ENCODE measurements around the gene LCN2.
"Not testable (repeated sequence)": the region's sequence is repeated elsewhere in the genome, so short reads cannot be mapped to it uniquely, and the experiment has no call there.

The LCN2 gene

GRCh38 chr9:128149001-128149701 is at the start of gene LCN2:
TSS of gene LCN2 (plus strand) at chr9:128149453. CDS start at chr9:128149526, 73 bp downstream.
- no peak for DNase-seq (ENCODE audit: low read depth, low spot score)

GRCh38 chr9:128099932-128100491 is 49.2 kb upstream of the LCN2 start:
- no peak for DNase-seq (ENCODE audit: low read depth, low spot score)

DNA sequence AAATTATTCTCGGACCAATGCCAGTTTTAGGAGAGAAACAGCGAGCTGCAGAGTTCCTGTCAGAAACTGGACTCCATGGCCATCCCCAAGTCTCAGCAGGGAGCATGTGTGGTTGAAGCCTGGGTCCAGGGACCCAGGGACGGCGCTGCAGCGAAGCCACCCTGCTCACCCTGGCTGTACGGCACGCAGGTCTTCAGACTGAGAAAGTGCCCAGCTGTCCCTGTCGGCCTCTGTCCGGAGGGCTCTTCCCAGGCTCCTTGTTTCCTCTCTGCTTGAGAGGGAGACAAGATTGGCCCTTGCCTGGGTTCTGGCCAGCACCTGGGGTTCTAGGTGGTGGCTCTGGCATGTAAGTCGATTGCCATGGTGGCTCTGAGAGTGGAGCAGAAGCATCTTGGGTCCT is 48.7 kb upstream of the LCN2 start:
- no peak for DNase-seq (ENCODE audit: low read depth, low spot score)

- no peak for DNase-seq (ENCODE audit: low read depth, low spot score)
These were observed 48.0 kb upstream of the LCN2 start for GRCh38 chr9:128101231-128101661.

DNA sequence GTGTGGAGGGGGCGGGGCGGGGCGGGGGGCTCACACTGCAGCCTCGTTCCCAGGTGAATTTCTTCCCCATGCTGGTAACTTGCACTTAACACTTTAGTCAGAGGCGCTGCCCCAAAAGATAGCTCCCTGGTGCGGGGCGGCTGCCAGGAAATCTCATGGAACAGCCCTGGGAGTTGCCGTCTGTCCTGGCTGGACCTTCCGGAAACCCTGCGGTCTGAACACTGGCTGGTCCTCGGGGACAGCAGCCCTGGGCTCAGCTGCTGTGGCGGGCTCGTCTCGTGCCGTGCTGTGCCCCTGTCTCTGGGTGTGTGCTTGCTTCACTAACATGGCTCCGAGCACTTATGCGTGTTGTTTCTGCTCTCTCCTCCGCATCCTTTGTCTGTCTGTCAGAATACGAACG is 47.6 kb upstream of the LCN2 start:
- no peak for DNase-seq (ENCODE audit: low read depth, low spot score)

- no peak for DNase-seq (ENCODE audit: low read depth, low spot score)
These were observed 47.1 kb upstream of the LCN2 start for GRCh38 chr9:128102196-128102595.

DNA sequence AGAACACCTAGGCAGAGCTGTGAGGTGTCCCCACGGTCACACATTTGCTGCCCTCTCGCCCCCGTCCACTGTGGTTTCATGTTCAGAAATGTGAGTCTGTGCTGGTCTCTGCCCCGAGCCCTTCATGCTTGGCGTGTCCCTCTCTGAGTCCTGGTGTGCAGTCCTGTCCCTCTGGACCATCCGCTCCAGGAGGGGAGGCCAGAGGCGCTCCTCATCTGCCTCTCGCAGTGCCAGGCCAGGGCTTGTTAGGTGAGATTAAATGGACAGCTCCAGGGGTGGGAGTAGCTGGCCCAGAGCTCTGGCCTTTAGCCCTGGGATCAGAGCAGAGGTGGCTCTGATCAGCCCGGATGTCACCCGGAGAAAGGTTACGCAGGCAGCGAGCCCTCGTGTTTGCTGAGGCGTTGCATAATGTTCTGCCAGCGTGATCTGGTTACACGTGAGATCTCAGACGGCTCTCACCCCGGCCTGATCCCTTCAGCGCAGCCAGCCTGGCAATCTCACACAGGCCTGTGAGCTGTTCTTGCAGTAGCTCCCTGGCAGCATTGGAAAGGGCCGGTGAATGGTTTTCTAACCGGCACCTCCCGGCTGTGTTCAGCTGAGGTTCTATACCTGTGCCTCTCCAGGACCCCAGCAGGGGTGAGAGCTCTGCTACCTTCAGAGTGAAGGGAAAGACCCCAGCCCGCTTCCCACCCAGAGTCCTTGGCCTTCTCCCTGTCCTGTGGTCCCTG is 46.2 kb upstream of the LCN2 start:
- DNase-seq (ENCODE audit: low read depth, low spot score): no peak

- no peak for DNase-seq (ENCODE audit: low read depth, low spot score)
These were observed 45.7 kb upstream of the LCN2 start for GRCh38 chr9:128103589-128103962.

DNA sequence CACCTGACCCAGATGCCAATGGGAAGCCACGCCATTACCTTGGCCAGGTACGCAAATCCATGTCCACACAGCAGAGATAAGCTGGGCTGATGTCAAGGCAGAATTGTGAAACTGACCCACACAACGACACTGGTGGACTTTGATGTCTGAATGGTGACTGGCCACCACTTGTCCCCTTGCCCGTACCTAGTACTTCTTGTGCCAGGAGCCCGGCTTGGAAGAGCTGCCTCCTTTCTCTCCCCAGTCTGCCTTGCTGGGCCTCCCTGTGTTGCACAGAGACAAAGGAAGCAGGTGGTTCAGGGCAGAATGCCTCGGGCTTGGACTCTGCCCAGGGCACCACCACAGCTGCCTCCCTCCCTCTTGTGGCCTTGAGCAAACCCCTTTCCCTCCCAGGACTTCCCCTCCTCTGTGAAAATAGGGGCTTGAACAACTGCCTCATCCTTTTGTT is 45.1 kb upstream of the LCN2 start:
- DNase-seq (ENCODE audit: low read depth, low spot score): no peak

DNA sequence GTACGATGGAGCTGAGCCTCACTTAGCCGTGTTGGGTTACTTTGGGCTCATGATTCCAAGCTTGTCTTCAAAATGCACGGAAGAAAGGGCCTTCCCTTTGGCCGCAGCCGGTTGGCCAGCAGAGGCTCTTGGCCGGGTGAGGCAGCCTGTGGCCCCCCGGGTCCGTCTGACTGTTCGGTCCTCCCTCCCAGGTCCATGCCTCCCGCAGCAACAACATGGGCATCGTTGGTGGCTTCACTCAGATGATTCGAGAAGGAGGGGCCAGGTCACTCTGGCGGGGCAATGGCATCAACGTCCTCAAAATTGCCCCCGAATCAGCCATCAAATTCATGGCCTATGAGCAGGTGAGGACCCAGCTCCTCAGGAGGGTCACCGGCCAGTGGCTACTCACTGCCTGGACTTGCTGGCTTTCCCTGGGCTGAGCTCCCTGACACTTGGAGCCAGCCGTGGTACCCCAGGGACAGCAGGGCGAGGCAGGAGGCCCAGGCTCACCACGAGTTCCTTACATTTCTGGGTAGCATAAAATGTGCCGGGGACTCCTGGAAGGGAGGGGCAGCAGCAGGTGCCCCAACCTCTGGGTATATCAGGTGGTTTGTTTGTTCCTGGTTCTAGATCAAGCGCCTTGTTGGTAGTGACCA is 43.6 kb upstream of the LCN2 start:
- DNase-seq (ENCODE audit: low read depth, low spot score): no peak

DNA sequence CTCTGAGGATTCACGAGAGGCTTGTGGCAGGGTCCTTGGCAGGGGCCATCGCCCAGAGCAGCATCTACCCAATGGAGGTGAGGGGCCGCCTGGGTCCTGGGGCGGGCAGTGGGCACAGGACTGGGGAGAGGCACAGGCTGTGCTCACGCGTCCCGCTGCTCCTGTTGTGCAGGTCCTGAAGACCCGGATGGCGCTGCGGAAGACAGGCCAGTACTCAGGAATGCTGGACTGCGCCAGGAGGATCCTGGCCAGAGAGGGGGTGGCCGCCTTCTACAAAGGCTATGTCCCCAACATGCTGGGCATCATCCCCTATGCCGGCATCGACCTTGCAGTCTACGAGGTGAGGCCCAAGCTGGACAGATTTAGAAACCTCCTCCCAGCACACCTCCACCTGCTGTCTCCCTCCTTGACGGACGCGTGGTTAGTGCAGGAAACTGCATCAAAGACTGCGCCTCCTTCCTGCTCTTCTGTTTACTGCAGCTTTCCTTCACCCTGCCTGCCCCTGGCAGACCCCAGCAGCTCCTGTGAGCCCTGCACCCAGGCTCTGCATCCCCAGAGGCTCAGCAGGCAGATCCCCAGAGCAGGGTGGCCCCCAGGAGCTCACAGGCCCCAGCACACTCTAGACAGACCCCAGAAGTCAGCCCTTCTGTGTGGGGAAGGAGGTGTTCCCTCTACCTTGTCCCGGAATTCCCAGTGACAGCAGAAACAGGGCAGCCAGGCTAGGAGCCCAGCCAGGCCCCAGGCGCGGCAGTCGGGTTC is 42.9 kb upstream of the LCN2 start:
- DNase-seq (ENCODE audit: low read depth, low spot score): no peak

DNA sequence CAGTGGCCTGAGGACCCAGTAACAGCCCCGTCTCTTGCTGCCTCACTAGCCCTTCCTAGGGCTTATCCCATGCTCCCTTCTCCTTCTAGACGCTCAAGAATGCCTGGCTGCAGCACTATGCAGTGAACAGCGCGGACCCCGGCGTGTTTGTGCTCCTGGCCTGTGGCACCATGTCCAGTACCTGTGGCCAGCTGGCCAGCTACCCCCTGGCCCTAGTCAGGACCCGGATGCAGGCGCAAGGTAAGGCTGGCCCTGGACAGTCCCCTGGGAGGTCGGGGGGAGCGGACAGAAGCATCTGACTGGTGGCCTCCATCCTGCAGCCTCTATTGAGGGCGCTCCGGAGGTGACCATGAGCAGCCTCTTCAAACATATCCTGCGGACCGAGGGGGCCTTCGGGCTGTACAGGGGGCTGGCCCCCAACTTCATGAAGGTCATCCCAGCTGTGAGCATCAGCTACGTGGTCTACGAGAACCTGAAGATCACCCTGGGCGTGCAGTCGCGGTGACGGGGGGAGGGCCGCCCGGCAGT is 42.2 kb upstream of the LCN2 start:
- no peak for DNase-seq (ENCODE audit: low read depth, low spot score)

DNA sequence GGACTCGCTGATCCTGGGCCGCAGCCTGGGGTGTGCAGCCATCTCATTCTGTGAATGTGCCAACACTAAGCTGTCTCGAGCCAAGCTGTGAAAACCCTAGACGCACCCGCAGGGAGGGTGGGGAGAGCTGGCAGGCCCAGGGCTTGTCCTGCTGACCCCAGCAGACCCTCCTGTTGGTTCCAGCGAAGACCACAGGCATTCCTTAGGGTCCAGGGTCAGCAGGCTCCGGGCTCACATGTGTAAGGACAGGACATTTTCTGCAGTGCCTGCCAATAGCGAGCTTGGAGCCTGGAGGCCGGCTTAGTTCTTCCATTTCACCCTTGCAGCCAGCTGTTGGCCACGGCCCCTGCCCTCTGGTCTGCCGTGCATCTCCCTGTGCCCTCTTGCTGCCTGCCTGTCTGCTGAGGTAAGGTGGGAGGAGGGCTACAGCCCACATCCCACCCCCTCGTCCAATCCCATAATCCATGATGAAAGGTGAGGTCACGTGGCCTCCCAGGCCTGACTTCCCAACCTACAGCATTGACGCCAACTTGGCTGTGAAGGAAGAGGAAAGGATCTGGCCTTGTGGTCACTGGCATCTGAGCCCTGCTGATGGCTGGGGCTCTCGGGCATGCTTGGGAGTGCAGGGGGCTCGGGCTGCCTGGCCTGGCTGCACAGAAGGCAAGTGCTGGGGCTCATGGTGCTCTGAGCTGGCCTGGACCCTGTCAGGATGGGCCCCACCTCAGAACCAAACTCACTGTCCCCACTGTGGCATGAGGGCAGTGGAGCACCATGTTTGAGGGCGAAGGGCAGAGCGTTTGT is 41.6 kb upstream of the LCN2 start:
- DNase-seq (ENCODE audit: low read depth, low spot score): no peak

GRCh38 chr9:128108269-128109049 is 40.8 kb upstream of the LCN2 start:
- DNase-seq (ENCODE audit: low read depth, low spot score): no peak

DNA sequence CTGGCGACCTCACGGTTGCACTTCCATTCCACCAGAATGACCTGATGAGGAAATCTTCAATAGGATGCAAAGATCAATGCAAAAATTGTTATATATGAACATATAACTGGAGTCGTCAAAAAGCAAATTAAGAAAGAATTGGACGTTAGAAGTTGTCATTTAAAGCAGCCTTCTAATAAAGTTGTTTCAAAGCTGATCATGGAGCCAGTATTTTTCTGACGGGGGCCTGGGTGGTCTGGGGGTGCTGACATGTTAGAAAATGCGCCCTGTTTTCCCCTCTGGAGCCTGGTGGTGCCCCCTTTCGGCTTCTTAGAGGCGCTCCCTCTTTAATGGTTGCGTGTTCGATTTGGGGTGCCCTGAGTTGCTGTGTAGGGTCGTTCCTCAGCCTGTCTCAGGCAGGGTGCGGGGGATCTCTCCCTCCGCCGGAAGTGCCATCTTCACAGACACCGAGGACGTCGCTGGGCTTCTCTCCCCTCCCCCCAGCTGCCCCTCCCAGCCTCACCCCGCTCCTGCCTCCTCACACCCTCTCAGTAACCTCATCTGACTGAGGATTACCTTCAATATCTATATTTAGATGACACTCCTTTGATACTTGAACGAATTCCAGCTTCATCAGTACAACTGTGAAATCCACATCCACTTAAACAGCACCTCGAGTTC is 40.1 kb upstream of the LCN2 start:
- no peak for DNase-seq (ENCODE audit: low read depth, low spot score)

DNA sequence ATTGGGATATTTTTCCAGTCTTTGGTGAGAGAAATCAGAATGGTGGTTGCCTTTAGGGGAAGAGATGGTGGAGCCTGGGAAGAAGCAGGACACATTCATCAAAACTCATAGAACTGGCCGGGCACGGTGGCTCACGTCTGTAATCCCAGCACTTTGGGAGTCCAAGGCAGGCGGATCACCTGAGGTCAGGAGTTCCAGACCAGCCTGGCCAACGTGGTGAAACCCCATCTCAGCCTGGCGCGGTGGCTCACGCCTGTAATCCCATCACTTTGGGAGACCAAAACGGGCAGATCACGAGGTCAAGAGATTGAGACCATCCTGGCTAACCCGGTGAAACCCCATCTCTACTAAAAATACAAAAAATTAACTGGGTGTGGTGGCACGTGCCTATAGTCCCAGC is 37.5 kb upstream of the LCN2 start:
- DNase-seq (ENCODE audit: low read depth, low spot score): not testable (repeated sequence)

- no peak for DNase-seq (ENCODE audit: low read depth, low spot score)
These were observed 35.5 kb upstream of the LCN2 start for GRCh38 chr9:128113526-128114325.
